K562 (cell line): ENCODE measurements around the gene SLC8A2. TPM values are rescaled to one million over a fixed set of nuclear protein-coding genes. Genes with fewer than 3 reads are reported as not detected.
A peak's percentile ranks its signal among the peaks of the same experiment; 100 is the strongest.

Experiments
- CREB1 ChIP-seq, 2 experiments: sonication (generic) in 1 of 2; formaldehyde crosslinking in 1 of 2; IDR thresholded peaks; 2 replicates each; pipeline versions ENCODE4 v1.6.1 to v1.8.0; 2012 to 2022; ENCODE audit warnings: inconsistent platforms in 1 of 2, mild to moderate bottlenecking in 1 of 2, missing genetic modification reagents in 1 of 2, moderate library complexity in 1 of 2
- CREM ChIP-seq: IDR thresholded peaks from 2 replicates; pipeline ENCODE4 v1.6.1; 2014; ENCODE audit warnings: antibody characterized with exemption, low read depth
- FOS ChIP-seq: IDR thresholded peaks from 3 replicates; pipeline ENCODE4 v1.6.1; 2011; ENCODE audit not compliant: insufficient read length; ENCODE audit errors: extremely low read depth
- FOXK1 ChIP-seq: sonication (generic); formaldehyde crosslinking; IDR thresholded peaks from 2 replicates; pipeline ENCODE4 v1.8.0; 2022; ENCODE audit warnings: missing genetic modification reagents, mild to moderate bottlenecking, borderline replicate concordance
- FOXK2 ChIP-seq, 2 experiments: fragments of 450-650 bp; IDR thresholded peaks in 1 of 2; conservative IDR thresholded peaks in 1 of 2; 2 replicates each; pipeline ENCODE4 v1.6.1; 2016; ENCODE audit warnings: low read depth in 2 of 2, mild to moderate bottlenecking in 1 of 2
- HDGF ChIP-seq: fragments of 450-650 bp; IDR thresholded peaks from 2 replicates; pipeline ENCODE4 v1.6.1; 2016
- HMBOX1 ChIP-seq: sonication (generic); IDR thresholded peaks from 2 replicates; pipeline ENCODE4 v1.6.1; 2016
- KDM1A ChIP-seq, 2 experiments: fragments of 450-650 bp; IDR thresholded peaks; 2 replicates each; pipeline ENCODE4 v1.6.1; 2016; ENCODE audit warnings: mild to moderate bottlenecking in 2 of 2
- KLF6 ChIP-seq: fragments of 250-450 bp; sonication (Bioruptor Pico); IDR thresholded peaks from 2 replicates; pipeline ENCODE4 v1.4.0; 2020; ENCODE audit warnings: mild to moderate bottlenecking, moderate library complexity, borderline replicate concordance
- MYC ChIP-seq, 2 experiments: fragments of 250-450 bp in 1 of 2; sonication (Bioruptor Pico) in 1 of 2; IDR thresholded peaks; 2 replicates each; pipeline versions ENCODE4 v1.5.1 to v1.6.1; 2012 to 2021; ENCODE audit warnings: low read depth in 2 of 2, borderline replicate concordance in 1 of 2, improper control_type of control experiment in 1 of 2, low read length in 1 of 2, mild to moderate bottlenecking in 1 of 2, moderate library complexity in 1 of 2
- NCOA6 ChIP-seq: fragments of 450-650 bp; IDR thresholded peaks from 2 replicates; pipeline ENCODE4 v1.6.1; 2017; ENCODE audit warnings: mild to moderate bottlenecking
- NKRF ChIP-seq: fragments of 450-650 bp; IDR thresholded peaks from 2 replicates; pipeline ENCODE4 v1.6.1; 2016; ENCODE audit warnings: borderline replicate concordance
- POLR2AphosphoS2 ChIP-seq: IDR thresholded peaks from 2 replicates; pipeline ENCODE4 v1.6.1; 2012; ENCODE audit warnings: low read length, improper control_type of control experiment
- SP1 ChIP-seq: sonication (generic); formaldehyde crosslinking; IDR thresholded peaks from 2 replicates; pipeline ENCODE4 v1.8.1; 2022; ENCODE audit warnings: mild to moderate bottlenecking, missing genetic modification reagents
- SP2 ChIP-seq: IDR thresholded peaks from 2 replicates; pipeline ENCODE4 v1.6.1; 2011; ENCODE audit warnings: mild to moderate bottlenecking, low read depth, low read length, moderate library complexity; ENCODE audit not compliant: poor library complexity, severe bottlenecking; ENCODE audit errors: extremely low read depth
- TAF1 ChIP-seq: IDR thresholded peaks from 2 replicates; pipeline ENCODE4 v1.6.1; 2011; ENCODE audit warnings: mild to moderate bottlenecking, low read length, moderate library complexity; ENCODE audit not compliant: insufficient read depth, control insufficient read depth, severe bottlenecking; ENCODE audit errors: extremely low read depth
- THRB ChIP-seq: fragments of 450-650 bp; formaldehyde crosslinking; conservative IDR thresholded peaks from 2 replicates; pipeline ENCODE4 v1.4.0; 2022; ENCODE audit warnings: mild to moderate bottlenecking, missing genetic modification characterization
- USF1 ChIP-seq: sonication (generic); formaldehyde crosslinking; IDR thresholded peaks from 2 replicates; pipeline ENCODE4 v1.9.0; 2022; ENCODE audit warnings: mild to moderate bottlenecking, missing genetic modification reagents
- XRCC5 ChIP-seq: fragments of 200-400 bp; formaldehyde crosslinking; IDR thresholded peaks from 2 replicates; pipeline ENCODE4 v1.6.1; 2017; ENCODE audit warnings: low read depth, mild to moderate bottlenecking, low read length
- ZBTB8A ChIP-seq: fragments of 450-650 bp; IDR thresholded peaks from 2 replicates; pipeline ENCODE4 v1.6.1; 2018; ENCODE audit warnings: mild to moderate bottlenecking, moderate library complexity; ENCODE audit not compliant: partially characterized antibody
- polyA plus RNA-seq, 8 experiments: library from polyadenylated mRNA; depleted of rRNA in 4 of 8; stranded (reverse) in 5 of 8; unstranded in 3 of 8; fragments of >200 nt; fragmentation: Nextera tagmentation in 2 of 8; fragmentation: Illumina TruSeq in 1 of 8; extraction: Ambion mirVana in 2 of 8; extraction: Trizol in 1 of 8; gene quantifications; 2 replicates each; pipeline versions ENCODE4 v1.2.1 to v1.2.3, GENCODE V29; 2011 to 2014; ENCODE audit warnings: inconsistent platforms in 1 of 8, missing spikeins in 1 of 8
- total RNA-seq, 7 experiments: library from RNA; depleted of rRNA in 6 of 7; stranded (reverse); fragments of >200 nt in 6 of 7; fragmentation: Illumina TruSeq in 2 of 7; extraction: Trizol in 2 of 7; gene quantifications; 2 replicates each; pipeline versions ENCODE4 v1.2.1 to v1.2.3, GENCODE V29; 2011 to 2021; ENCODE audit warnings: low replicate concordance in 1 of 7

Gene SLC8A2
- total and polyA plus RNA-seq, 9 of the 15 experiments (the other 6 are each of a cell fraction or from before 2014, with no cell fraction given): 0.07 to 0.66 (median 0.24) TPM; not detected in 3

GRCh38 chr19:47428177-47428894 is 43.4 kb downstream of the SLC8A2 start (continued):
- TF ChIP-seq SP2 (no peak), ZBTB8A (no peak), KLF6 (CRISPR knock-in tag) (no peak), FOXK1 (CRISPR knock-in tag) (0 out of 2 replicates have a peak, but pooled peaks have one; percentile 30), CREB1 (IDR thresholded peaks at IDR 0.05) (0 out of 2 replicates have a peak, but pooled peaks have one; percentile 7), CREB1 (CRISPR knock-in tag; IDR thresholded peaks at IDR 0.05) (peak; percentile 61; the same call in 1 of the 2 replicates), HDGF (peak; percentile 96), KDM1A (IDR thresholded peaks at IDR 0.05) (peak in 1 of 2 experiments; percentile 37; a peak in 2 of 4 replicates), POLR2AphosphoS2 (no peak), USF1 (CRISPR knock-in tag) (peak; percentile 34; the same call in 1 of the 2 replicates), FOS (peak; percentile 27), SP1 (CRISPR knock-in tag) (peak; percentile 93), XRCC5 (peak; percentile 15; the same call in 1 of the 2 replicates), FOXK2 (conservative IDR thresholded peaks at IDR 0.05 in 1 of 2, IDR thresholded peaks at IDR 0.05 in 1 of 2; ENCODE audit: low read depth in 2 of 2) (peak; percentile 37 to 43; a peak in 2 of 4 replicates), CREM (peak; percentile 44; the same call in 1 of the 2 replicates), HMBOX1 (peak; percentile 42; the same call in 1 of the 2 replicates), NKRF (peak; percentile 35; the same call in 1 of the 2 replicates), MYC (IDR thresholded peaks at IDR 0.05; ENCODE audit: low read depth, low read length) (0 out of 2 replicates have a peak, but pooled peaks have one; percentile 13), MYC (CRISPR knock-in tag; IDR thresholded peaks at IDR 0.05; ENCODE audit: borderline replicate concordance, low read depth) (no peak), THRB (CRISPR knock-in tag) (0 out of 2 replicates have a peak, but pooled peaks have one; percentile 27), NCOA6 (no peak), TAF1 (no peak)
